HepG2 (cell line): Measurements from ENCODE around the gene OR52H1. TPM values are rescaled to one million over a fixed set of nuclear protein-coding genes. Genes with fewer than 3 reads are reported as not detected.

ENCODE experiments used
- ATAC-seq: fragments of 200-7000 bp; cut with Tn5 transposase; 3 replicates; pipeline ENCODE4 v1.9.1; 2020; ENCODE audit warnings: mild to moderate bottlenecking, moderate library complexity
- BruUV-seq: library from RNA; stranded (reverse); fragments of 400-500 nt; replicated peaks from 2 replicates; lab custom pipeline; 2021; lab: Mats Ljungman, UMichigan
- CTCF ChIA-PET: fragments of 300-600 bp; formaldehyde crosslinking; extraction: SDS; loops from one replicate; lab custom pipeline; 2021; ENCODE audit warnings: low total read pairs, inconsistent platforms, low intra/inter-chr PET ratio; lab: Yijun Ruan, JAX
- POLR2A ChIA-PET: fragments of 350-600 bp; sonication (Branson Sonifier 250); formaldehyde crosslinking; loops from one replicate; lab custom pipeline; 2020; ENCODE audit warnings: antibody characterized with exemption, inconsistent platforms; lab: Yijun Ruan, JAX
- DNase-seq: peaks from one replicate; pipeline ENCODE4 v3.0.0-alpha.2; 2015; ENCODE audit warnings: low spot score
- FAIRE-seq: peaks from 3 replicates; lab custom pipeline; 2011; peaks lifted over from hg19 to GRCh38; lab: Jason Lieb, UNC
- H2AFZ ChIP-seq: one replicate; pipeline ENCODE4 v1.6.1; 2011; ENCODE audit warnings: low read length, inconsistent platforms
- H3K27ac ChIP-seq: fragments of 300-600 bp; 3 replicates; pipeline ENCODE4 v1.8.0; 2011; ENCODE audit warnings: mixed run types, mild to moderate bottlenecking, mixed read lengths, low read length, inconsistent platforms; ENCODE audit not compliant: insufficient read depth; ENCODE audit errors: extremely low read length
- H3K27me3 ChIP-seq, 2 experiments: fragments of 200-600 bp in 1 of 2; 2 replicates in 1 of 2; 3 replicates in 1 of 2; pipeline versions ENCODE4 v1.6.0 to v1.8.0; 2011; ENCODE audit warnings: low read length in 2 of 2, mild to moderate bottlenecking in 2 of 2, moderate library complexity in 2 of 2, inconsistent platforms in 1 of 2; ENCODE audit not compliant: insufficient read depth in 2 of 2, control insufficient read depth in 1 of 2
- H3K36me3 ChIP-seq, 2 experiments: fragments of 200-600 bp in 1 of 2; replicated peaks in 1 of 2; 2 replicates in 1 of 2; 3 replicates in 1 of 2; pipeline versions ENCODE4 v1.5.1 to v1.8.0; 2011; ENCODE audit warnings: low read length in 2 of 2, inconsistent platforms in 1 of 2; ENCODE audit not compliant: insufficient read depth in 2 of 2, control insufficient read depth in 1 of 2
- H3K4me1 ChIP-seq: 2 replicates; pipeline ENCODE4 v1.5.1; 2012; ENCODE audit warnings: low read length, inconsistent platforms; ENCODE audit not compliant: insufficient read depth
- H3K4me2 ChIP-seq: 2 replicates; pipeline ENCODE4 v1.6.0; 2011; ENCODE audit warnings: low read depth, low read length, inconsistent platforms
- H3K4me3 ChIP-seq, 3 experiments: fragments of 200-600 bp in 1 of 3; sonication (generic), shearing (Covaris generic) in 1 of 3; replicated peaks in 1 of 3; 2 replicates each; pipeline ENCODE4 v1.5.1; 2011 to 2016; ENCODE audit warnings: low read length in 3 of 3, inconsistent platforms in 2 of 3, low read depth in 2 of 3, mild to moderate bottlenecking in 2 of 3, control low read depth in 1 of 3, mixed read lengths in 1 of 3; ENCODE audit not compliant: insufficient read depth in 1 of 3
- H3K79me2 ChIP-seq: one replicate; pipeline ENCODE4 v1.6.1; 2011; ENCODE audit warnings: low read length, inconsistent platforms; ENCODE audit not compliant: insufficient read depth
- H3K9ac ChIP-seq: 2 replicates; pipeline ENCODE4 v1.6.0; 2011; ENCODE audit warnings: mild to moderate bottlenecking, low read depth, low read length, inconsistent platforms; ENCODE audit not compliant: insufficient read depth
- H3K9me3 ChIP-seq: 2 replicates; pipeline ENCODE4 v1.5.1; 2012; ENCODE audit warnings: mild to moderate bottlenecking, low read length
- H4K20me1 ChIP-seq: 2 replicates; pipeline ENCODE4 v1.6.0; 2011; ENCODE audit warnings: inconsistent platforms, mild to moderate bottlenecking, low read length, moderate library complexity; ENCODE audit not compliant: insufficient read depth
- HNRNPUL1 ChIP-seq: fragments of 200-400 bp; formaldehyde crosslinking; IDR thresholded peaks from 2 replicates; pipeline ENCODE4 v1.6.1; 2017; ENCODE audit warnings: low read depth, mild to moderate bottlenecking, low read length, moderate library complexity
- PAX8 ChIP-seq: sonication (generic); formaldehyde crosslinking; IDR thresholded peaks from 2 replicates; pipeline ENCODE4 v1.8.0; 2022; ENCODE audit warnings: mild to moderate bottlenecking, missing genetic modification reagents, borderline replicate concordance
- REL ChIP-seq: sonication (generic); formaldehyde crosslinking; conservative IDR thresholded peaks from 2 replicates; pipeline ENCODE4 v1.8.0; 2022; ENCODE audit warnings: mild to moderate bottlenecking, missing genetic modification reagents, moderate library complexity
- ZBTB20 ChIP-seq: sonication (generic); formaldehyde crosslinking; IDR thresholded peaks from 2 replicates; pipeline ENCODE4 v1.8.1; 2023; ENCODE audit warnings: missing genetic modification reagents, low read depth, mild to moderate bottlenecking, borderline replicate concordance
- ZNF382 ChIP-seq: sonication (generic); formaldehyde crosslinking; IDR thresholded peaks from 2 replicates; pipeline ENCODE4 v1.5.0; 2020; ENCODE audit warnings: missing genetic modification reagents, mild to moderate bottlenecking, borderline replicate concordance
- ZNF547 ChIP-seq: sonication (generic); formaldehyde crosslinking; IDR thresholded peaks from 2 replicates; pipeline ENCODE4 v1.5.1; 2020; ENCODE audit warnings: mild to moderate bottlenecking, missing genetic modification reagents
- ZNF720 ChIP-seq: sonication (generic); formaldehyde crosslinking; IDR thresholded peaks from 2 replicates; pipeline ENCODE4 v1.4.0; 2020; ENCODE audit warnings: missing genetic modification reagents
- WGBS: methylation state at CpG from one replicate; pipeline ENCODE4 v1.1.6; 2017; ENCODE audit warnings: low lambda C conversion rate; 5-methylcytosine and 5-hydroxymethylcytosine counted together
- in situ Hi-C: cut with HindIII; loops from 2 replicates; pipeline ENCODE4 v1.10.0; 2017; ENCODE audit warnings: low pct_unique_long_range_greater_than_20kb; ENCODE audit not compliant: extremely low pct_ligation_motif_present
- intact Hi-C: fragments of 100-400 bp; cut with micrococcal nuclease; formaldehyde crosslinking; loops from one replicate; pipeline ENCODE4 v1.10.0; 2022; ENCODE audit not compliant: unreplicated experiment
- polyA plus RNA-seq, 8 experiments: library from polyadenylated mRNA; depleted of rRNA in 3 of 8; stranded (reverse) in 7 of 8; unstranded in 1 of 8; fragments of >200 nt; fragmentation: Illumina TruSeq in 4 of 8; extraction: Trizol in 4 of 8; gene quantifications; 2 replicates each; pipeline versions ENCODE4 v1.2.1 to v1.2.3, GENCODE V29; 2011 to 2016; ENCODE audit warnings: low read depth in 4 of 8, missing spikeins in 1 of 8, mixed read lengths in 1 of 8; ENCODE audit not compliant: insufficient read depth in 1 of 8
- total RNA-seq, 5 experiments: library from RNA; depleted of rRNA; stranded (reverse); fragments of >200 nt; fragmentation: Illumina TruSeq; extraction: Trizol; gene quantifications; 2 replicates each; pipeline ENCODE4 v1.2.3, GENCODE V29; 2016; ENCODE audit warnings: low read depth in 1 of 5
- TF ChIP-seq, protein P1 (sequence below): sonication (generic); formaldehyde crosslinking; IDR thresholded peaks from 2 replicates; pipeline ENCODE4 v1.8.1; 2023; ENCODE audit warnings: missing genetic modification reagents, mild to moderate bottlenecking, borderline replicate concordance
- TF ChIP-seq, protein P2 (sequence below): sonication (generic); formaldehyde crosslinking; IDR thresholded peaks from 2 replicates; pipeline ENCODE4 v1.9.0; 2021; ENCODE audit warnings: missing genetic modification reagents, mild to moderate bottlenecking, borderline replicate concordance

The OR52H1 gene
- total and polyA plus RNA-seq, 2 of the 13 experiments (the other 11 are each of a cell fraction or from before 2014, with no cell fraction given), result not detected

DNA sequence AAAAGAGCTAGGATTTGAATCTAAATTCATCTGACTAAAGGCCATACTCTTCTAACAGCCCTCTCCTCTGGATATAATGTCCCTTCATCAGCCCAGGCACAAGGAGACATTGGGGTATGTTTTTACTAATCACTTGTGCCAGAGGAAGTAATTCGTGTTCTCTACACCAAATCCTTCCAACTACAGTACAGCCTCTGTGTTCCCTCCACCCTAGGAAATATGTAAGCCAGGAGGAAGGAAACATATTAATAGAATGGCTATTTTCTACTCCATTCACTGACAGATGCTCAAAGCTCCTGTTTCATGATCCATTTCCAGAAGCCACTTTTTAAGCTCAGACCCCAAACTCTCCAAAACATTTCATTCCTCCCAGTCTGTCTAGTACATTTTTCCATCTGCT lies 19.8 kb downstream of the OR52H1 start:
- ChIA-PET POLR2A (no interaction called here), CTCF (no interaction called here)
- Histone ChIP-seq H4K20me1 (no peaks in the 10 kb centered on the region), H3K9me3 (no peaks in the 10 kb centered on the region), H3K27me3 (peaks cover 0 to 15% of the 10 kb centered on the region in 2 experiments; a peak in 3 of 5 replicates), H3K79me2 (no peaks in the 10 kb centered on the region), H3K9ac (no peak overlapping the region), H3K36me3 (no peaks in the 10 kb centered on the region), H3K4me3 (no peak overlapping the region), H3K4me1 (no peaks in the 10 kb centered on the region), H3K4me2 (no peak overlapping the region), H2AFZ (no peak overlapping the region), H3K27ac (no peak overlapping the region)
- in situ Hi-C loops (no loop called here), intact Hi-C loops (no loop called here)
- DNase-seq, result no peak
- TF ChIP-seq REL, result no peak
- no peak for TF ChIP-seq ZNF382 (CRISPR knock-in tag)
- TF ChIP-seq HNRNPUL1, result no peak
- no peak for TF ChIP-seq ZBTB20 (CRISPR knock-in tag)
- no peak for TF ChIP-seq ZNF547 (CRISPR knock-in tag)
- TF ChIP-seq PAX8 (CRISPR knock-in tag), result no peak
- TF ChIP-seq, protein P1, sequence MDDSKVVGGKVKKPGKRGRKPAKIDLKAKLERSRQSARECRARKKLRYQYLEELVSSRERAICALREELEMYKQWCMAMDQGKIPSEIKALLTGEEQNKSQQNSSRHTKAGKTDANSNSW (CRISPR knock-in tag), result no peak
- TF ChIP-seq, protein P2, sequence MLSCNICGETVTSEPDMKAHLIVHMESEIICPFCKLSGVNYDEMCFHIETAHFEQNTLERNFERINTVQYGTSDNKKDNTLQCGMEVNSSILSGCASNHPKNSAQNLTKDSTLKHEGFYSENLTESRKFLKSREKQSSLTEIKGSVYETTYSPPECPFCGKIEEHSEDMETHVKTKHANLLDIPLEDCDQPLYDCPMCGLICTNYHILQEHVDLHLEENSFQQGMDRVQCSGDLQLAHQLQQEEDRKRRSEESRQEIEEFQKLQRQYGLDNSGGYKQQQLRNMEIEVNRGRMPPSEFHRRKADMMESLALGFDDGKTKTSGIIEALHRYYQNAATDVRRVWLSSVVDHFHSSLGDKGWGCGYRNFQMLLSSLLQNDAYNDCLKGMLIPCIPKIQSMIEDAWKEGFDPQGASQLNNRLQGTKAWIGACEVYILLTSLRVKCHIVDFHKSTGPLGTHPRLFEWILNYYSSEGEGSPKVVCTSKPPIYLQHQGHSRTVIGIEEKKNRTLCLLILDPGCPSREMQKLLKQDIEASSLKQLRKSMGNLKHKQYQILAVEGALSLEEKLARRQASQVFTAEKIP (CRISPR knock-in tag), result no peak
- no peak for TF ChIP-seq ZNF720 (CRISPR knock-in tag)
- ATAC-seq, result no peak
- no TSS peak for BruUV-seq
- 0% methylated on average over 1 of the region's 1 CpG for WGBS
- FAIRE-seq, result no peak
